Smooth muscle cell (in vitro differentiated cells): ENCODE measurements around the gene DROSHA. TPM values are rescaled to one million over a fixed set of nuclear protein-coding genes. Genes with fewer than 3 reads are reported as not detected.

Experiments used
- DNase-seq: peaks from one replicate; lab custom pipeline; 2025; ENCODE audit not compliant: unreplicated experiment; lab: John Stamatoyannopoulos, UW
- H2AFZ ChIP-seq: fragments of 200-600 bp; sonication (generic); 2 replicates; pipeline ENCODE4 v1.6.0; 2016; ENCODE audit warnings: antibody characterized with exemption, low read depth, mild to moderate bottlenecking
- H3F3A ChIP-seq: fragments of 200-600 bp; sonication (generic); 2 replicates; pipeline ENCODE4 v1.6.0; 2017; ENCODE audit warnings: antibody characterized with exemption, low read depth
- H3K27ac ChIP-seq: fragments of 200-600 bp; sonication (generic); 2 replicates; pipeline ENCODE4 v1.5.1; 2016; ENCODE audit warnings: low read depth, mild to moderate bottlenecking
- H3K27me3 ChIP-seq: fragments of 200-600 bp; sonication (generic); 2 replicates; pipeline ENCODE4 v1.6.1; 2016; ENCODE audit warnings: low read depth, mild to moderate bottlenecking
- H3K36me3 ChIP-seq: fragments of 200-600 bp; sonication (generic); 2 replicates; pipeline ENCODE4 v1.5.1; 2016; ENCODE audit warnings: low read depth
- H3K4me1 ChIP-seq: fragments of 200-600 bp; sonication (generic); 2 replicates; pipeline ENCODE4 v1.5.1; 2016; ENCODE audit warnings: low read depth
- H3K4me2 ChIP-seq: fragments of 200-600 bp; sonication (generic); 2 replicates; pipeline ENCODE4 v1.6.0; 2016; ENCODE audit warnings: mild to moderate bottlenecking
- H3K4me3 ChIP-seq: fragments of 200-600 bp; sonication (generic); 2 replicates; pipeline ENCODE4 v1.5.1; 2016; ENCODE audit warnings: mild to moderate bottlenecking
- H3K79me2 ChIP-seq: fragments of 200-600 bp; sonication (generic); 2 replicates; pipeline ENCODE4 v1.6.0; 2016; ENCODE audit warnings: low read depth, mild to moderate bottlenecking
- H3K9ac ChIP-seq: fragments of 200-600 bp; sonication (generic); 2 replicates; pipeline ENCODE4 v1.6.0; 2016; ENCODE audit warnings: low read depth
- H3K9me3 ChIP-seq: fragments of 200-600 bp; sonication (generic); replicated peaks from 2 replicates; pipeline ENCODE4 v1.5.1; 2016; ENCODE audit warnings: low read depth
- H4K20me1 ChIP-seq: fragments of 200-600 bp; sonication (generic); 2 replicates; pipeline ENCODE4 v1.6.0; 2016; ENCODE audit warnings: low read depth
- WGBS: methylation state at CpG from one replicate; pipeline ENCODE4 v1.1.7; 2016; ENCODE audit warnings: low lambda C conversion rate; 5-methylcytosine and 5-hydroxymethylcytosine counted together
- polyA plus RNA-seq: library from polyadenylated mRNA; unstranded; fragments of >200 nt; fragmentation: Nextera tagmentation; extraction: Ambion mirVana; gene quantifications from 2 replicates; pipeline ENCODE4 v1.2.1, GENCODE V29; 2016
- total RNA-seq: library from RNA; depleted of rRNA; stranded (reverse); fragments of >200 nt; gene quantifications from 2 replicates; pipeline ENCODE4 v1.2.3, GENCODE V29; 2014
- TF ChIP-seq, protein P1 (sequence below): fragments of 200-600 bp; sonication (generic); IDR thresholded peaks from 2 replicates; pipeline ENCODE4 v1.5.1; 2017; ENCODE audit warnings: borderline replicate concordance, mild to moderate bottlenecking, antibody characterized with exemption; ENCODE audit not compliant: insufficient read depth, poor library complexity, severe bottlenecking

Gene DROSHA
- total and polyA plus RNA-seq, 2 experiments from 2014 or later: 35.3 to 50.5 TPM

DNA sequence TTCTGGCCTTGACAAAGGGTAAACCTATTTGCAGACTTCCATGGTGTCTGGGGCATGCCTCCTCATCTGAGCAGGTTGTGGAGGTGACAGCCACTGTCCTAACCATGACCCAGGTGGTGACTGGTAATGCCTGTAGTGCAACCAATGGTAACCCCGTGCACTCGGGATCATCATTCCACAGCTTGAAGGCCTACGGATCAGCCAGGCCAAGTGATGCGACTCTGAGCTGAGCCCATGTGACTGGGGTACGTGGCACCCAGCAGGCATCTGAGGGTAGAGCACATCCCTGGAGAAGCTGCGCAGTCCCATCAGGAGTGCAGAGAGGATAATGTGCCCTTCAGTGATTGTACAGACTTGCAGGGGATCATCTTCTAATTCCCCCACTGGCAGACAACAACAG, 35.0 kb downstream of the DROSHA start:
- Histone ChIP-seq H3K4me1 (no peaks in the 10 kb centered on the region), H3K27me3 (no peaks in the 10 kb centered on the region), H3F3A (no peaks in the 10 kb centered on the region), H2AFZ (no peak overlapping the region), H3K27ac (no peak overlapping the region), H3K4me2 (no peak overlapping the region), H3K9me3 (no peaks in the 10 kb centered on the region), H4K20me1 (no peaks in the 10 kb centered on the region), H3K36me3 (peaks cover 9% of the 10 kb centered on the region), H3K79me2 (no peaks in the 10 kb centered on the region), H3K9ac (no peak overlapping the region), H3K4me3 (no peak overlapping the region)
- WGBS: 94% methylated on average over 6 of the region's 6 CpGs
- TF ChIP-seq, protein P1, sequence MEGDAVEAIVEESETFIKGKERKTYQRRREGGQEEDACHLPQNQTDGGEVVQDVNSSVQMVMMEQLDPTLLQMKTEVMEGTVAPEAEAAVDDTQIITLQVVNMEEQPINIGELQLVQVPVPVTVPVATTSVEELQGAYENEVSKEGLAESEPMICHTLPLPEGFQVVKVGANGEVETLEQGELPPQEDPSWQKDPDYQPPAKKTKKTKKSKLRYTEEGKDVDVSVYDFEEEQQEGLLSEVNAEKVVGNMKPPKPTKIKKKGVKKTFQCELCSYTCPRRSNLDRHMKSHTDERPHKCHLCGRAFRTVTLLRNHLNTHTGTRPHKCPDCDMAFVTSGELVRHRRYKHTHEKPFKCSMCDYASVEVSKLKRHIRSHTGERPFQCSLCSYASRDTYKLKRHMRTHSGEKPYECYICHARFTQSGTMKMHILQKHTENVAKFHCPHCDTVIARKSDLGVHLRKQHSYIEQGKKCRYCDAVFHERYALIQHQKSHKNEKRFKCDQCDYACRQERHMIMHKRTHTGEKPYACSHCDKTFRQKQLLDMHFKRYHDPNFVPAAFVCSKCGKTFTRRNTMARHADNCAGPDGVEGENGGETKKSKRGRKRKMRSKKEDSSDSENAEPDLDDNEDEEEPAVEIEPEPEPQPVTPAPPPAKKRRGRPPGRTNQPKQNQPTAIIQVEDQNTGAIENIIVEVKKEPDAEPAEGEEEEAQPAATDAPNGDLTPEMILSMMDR: no peak
- no peak for DNase-seq

DNA sequence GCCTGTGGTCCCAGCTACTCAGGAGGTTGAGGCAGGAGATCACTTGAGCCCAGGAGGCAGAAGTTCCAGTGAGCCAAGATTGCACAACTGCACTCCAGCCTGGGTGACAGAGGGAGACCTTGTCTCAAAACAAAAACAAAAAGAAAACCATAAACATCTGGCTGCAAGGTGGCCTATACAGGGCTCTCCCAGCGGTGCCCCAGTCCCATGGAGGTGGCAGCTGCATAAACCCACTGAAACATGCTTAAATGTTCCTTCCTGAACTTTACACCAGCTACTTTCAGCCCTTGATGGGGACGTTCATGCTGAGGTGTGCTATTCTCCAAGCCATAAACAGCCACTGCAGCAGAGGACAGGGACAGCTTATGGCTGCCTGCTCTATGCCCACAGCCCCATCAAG, 35.6 kb downstream of the DROSHA start:
- no peaks in the 10 kb centered on the region for H3K27me3 ChIP-seq
- H3K9me3 ChIP-seq: no peaks in the 10 kb centered on the region
- TF ChIP-seq, protein P1: no peak
- no peak overlapping the region for H3K4me3 ChIP-seq
- no peak overlapping the region for H3K4me2 ChIP-seq
- peaks cover 9% of the 10 kb centered on the region for H3K36me3 ChIP-seq
- H3K79me2 ChIP-seq: no peaks in the 10 kb centered on the region
- 94% methylated on average over 2 of the region's 2 CpGs for WGBS
- no peak for DNase-seq
- H2AFZ ChIP-seq: no peak overlapping the region
- no peaks in the 10 kb centered on the region for H3F3A ChIP-seq
- no peak overlapping the region for H3K27ac ChIP-seq
- no peaks in the 10 kb centered on the region for H3K4me1 ChIP-seq
- H4K20me1 ChIP-seq: no peaks in the 10 kb centered on the region
- no peak overlapping the region for H3K9ac ChIP-seq

DNA sequence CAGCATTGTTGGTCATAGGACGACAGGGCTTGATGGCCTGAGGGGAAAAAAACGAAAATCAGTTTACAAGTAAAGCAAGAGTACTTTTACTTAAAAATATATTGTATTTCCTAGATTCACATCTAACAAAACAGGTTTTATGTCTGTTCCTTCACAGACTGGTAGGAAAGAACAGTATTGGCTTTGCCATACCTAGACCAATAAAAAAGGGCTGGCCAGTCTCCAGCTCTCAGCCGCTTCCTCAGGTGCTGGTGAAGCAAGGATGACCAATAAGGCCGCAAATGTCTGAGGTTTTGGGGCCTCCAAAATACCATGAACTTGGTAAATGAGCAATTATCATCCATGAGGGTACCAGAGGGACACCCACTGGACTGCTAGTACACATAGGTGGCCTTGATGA, 36.6 kb downstream of the DROSHA start:
- no peaks in the 10 kb centered on the region for H3F3A ChIP-seq
- no peak overlapping the region for H3K27ac ChIP-seq
- no peaks in the 10 kb centered on the region for H3K9me3 ChIP-seq

DNA sequence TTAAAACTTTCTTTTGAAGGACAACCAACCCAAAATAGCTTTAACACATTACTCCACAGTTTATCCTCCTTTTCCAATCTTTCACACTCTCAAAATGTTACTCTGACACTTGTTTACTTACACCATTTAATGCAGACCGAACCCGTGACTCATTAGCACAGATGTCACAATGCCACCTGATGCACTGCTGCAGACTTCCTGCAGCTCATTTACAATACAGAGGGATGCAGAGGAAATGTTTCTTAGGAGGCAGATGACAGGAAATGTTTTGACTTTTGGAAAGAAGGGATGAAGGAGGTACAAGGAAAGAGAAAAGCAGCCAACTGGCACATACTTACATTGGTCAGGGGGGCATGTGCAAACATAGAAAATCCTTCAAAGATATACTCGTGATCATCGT, 39.0 kb downstream of the DROSHA start:
- Histone ChIP-seq H3K27me3 (no peaks in the 10 kb centered on the region), H3K4me3 (no peak overlapping the region), H3K4me1 (no peaks in the 10 kb centered on the region), H3K9me3 (no peaks in the 10 kb centered on the region), H3K27ac (no peak overlapping the region), H3F3A (no peaks in the 10 kb centered on the region), H3K4me2 (no peak overlapping the region), H4K20me1 (no peaks in the 10 kb centered on the region), H3K79me2 (no peaks in the 10 kb centered on the region), H3K9ac (no peak overlapping the region), H2AFZ (no peak overlapping the region), H3K36me3 (peaks cover 9% of the 10 kb centered on the region)
- 85% methylated on average over 4 of the region's 4 CpGs for WGBS
- no peak for DNase-seq
- TF ChIP-seq, protein P1: no peak

More for the DNA sequence above, 36.6 kb downstream of the DROSHA start:
- DNase-seq: no peak
- no peak overlapping the region for H3K4me3 ChIP-seq
- no peaks in the 10 kb centered on the region for H3K4me1 ChIP-seq
- H2AFZ ChIP-seq: no peak overlapping the region
- no peaks in the 10 kb centered on the region for H3K27me3 ChIP-seq
- H3K79me2 ChIP-seq: no peaks in the 10 kb centered on the region
- TF ChIP-seq, protein P1: no peak
- no peak overlapping the region for H3K4me2 ChIP-seq
- H4K20me1 ChIP-seq: no peaks in the 10 kb centered on the region
- WGBS: 96% methylated on average over 4 of the region's 4 CpGs
- H3K36me3 ChIP-seq: peaks cover 9% of the 10 kb centered on the region
- H3K9ac ChIP-seq: no peak overlapping the region
